GM06990 (cell line): ENCODE data around the gene LATS2.
"Not testable (repeated sequence)": the region's sequence is repeated elsewhere in the genome, so short reads cannot be mapped to it uniquely, and the experiment has no call there.

Experiments
- DNase-seq: peaks from one replicate; pipeline ENCODE4 v3.0.0-alpha.2; 2011; ENCODE audit not compliant: insufficient read length; ENCODE audit errors: extremely low read depth
- H3K27me3 ChIP-seq: replicated peaks from 2 replicates; pipeline ENCODE4 v1.6.0; 2011; ENCODE audit warnings: low read length; ENCODE audit not compliant: control insufficient read depth, insufficient read depth
- H3K36me3 ChIP-seq: 2 replicates; pipeline ENCODE4 v1.5.1; 2011; ENCODE audit warnings: low read length; ENCODE audit not compliant: control insufficient read depth, insufficient read depth
- H3K4me3 ChIP-seq: replicated peaks from 2 replicates; pipeline ENCODE4 v1.5.1; 2011; ENCODE audit warnings: low read depth, mild to moderate bottlenecking, control low read depth, low read length
- TF ChIP-seq, protein P1 (sequence below): IDR thresholded peaks from 2 replicates; pipeline ENCODE4 v1.5.1; 2011; ENCODE audit warnings: low read length, control low read depth, mild to moderate bottlenecking, inconsistent platforms; ENCODE audit not compliant: insufficient read depth, poor library complexity, severe bottlenecking

Gene LATS2

DNA sequence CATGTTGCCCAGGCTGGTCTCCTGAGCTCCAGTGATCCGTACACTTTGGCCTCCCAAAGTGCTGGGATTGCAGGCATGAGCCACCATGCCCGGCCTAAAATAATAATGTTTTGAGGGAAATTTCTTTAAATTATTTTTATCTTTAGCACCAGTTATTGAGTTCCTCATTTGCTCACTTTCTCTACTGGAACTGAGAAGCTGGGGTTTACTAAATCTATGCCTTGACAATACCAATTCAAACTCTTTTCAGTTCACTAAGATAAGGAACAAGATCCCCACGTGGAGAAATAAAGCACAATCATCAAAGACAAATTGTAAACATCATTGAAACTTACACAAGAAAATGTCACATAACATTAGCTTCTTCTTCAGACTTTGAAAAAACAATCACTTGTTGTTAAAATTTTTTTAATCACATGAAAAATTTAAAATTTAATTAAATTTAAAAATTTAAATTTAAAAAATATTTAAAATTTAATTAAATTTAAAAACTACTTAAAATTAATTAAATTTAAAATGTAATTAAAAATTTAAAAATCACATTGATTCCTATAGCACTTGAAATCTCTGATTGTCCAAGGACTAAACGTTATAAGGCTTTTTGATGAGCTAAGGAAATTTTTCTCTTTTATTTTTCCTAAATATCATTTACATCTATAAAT lies 133.7 kb downstream of the LATS2 start:
- TF ChIP-seq, protein P1, sequence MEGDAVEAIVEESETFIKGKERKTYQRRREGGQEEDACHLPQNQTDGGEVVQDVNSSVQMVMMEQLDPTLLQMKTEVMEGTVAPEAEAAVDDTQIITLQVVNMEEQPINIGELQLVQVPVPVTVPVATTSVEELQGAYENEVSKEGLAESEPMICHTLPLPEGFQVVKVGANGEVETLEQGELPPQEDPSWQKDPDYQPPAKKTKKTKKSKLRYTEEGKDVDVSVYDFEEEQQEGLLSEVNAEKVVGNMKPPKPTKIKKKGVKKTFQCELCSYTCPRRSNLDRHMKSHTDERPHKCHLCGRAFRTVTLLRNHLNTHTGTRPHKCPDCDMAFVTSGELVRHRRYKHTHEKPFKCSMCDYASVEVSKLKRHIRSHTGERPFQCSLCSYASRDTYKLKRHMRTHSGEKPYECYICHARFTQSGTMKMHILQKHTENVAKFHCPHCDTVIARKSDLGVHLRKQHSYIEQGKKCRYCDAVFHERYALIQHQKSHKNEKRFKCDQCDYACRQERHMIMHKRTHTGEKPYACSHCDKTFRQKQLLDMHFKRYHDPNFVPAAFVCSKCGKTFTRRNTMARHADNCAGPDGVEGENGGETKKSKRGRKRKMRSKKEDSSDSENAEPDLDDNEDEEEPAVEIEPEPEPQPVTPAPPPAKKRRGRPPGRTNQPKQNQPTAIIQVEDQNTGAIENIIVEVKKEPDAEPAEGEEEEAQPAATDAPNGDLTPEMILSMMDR: no peak
- Histone ChIP-seq H3K27me3 (no peaks in the 10 kb centered on the region), H3K36me3 (no peaks in the 10 kb centered on the region), H3K4me3 (no peak overlapping the region)
- no peak for DNase-seq

DNA sequence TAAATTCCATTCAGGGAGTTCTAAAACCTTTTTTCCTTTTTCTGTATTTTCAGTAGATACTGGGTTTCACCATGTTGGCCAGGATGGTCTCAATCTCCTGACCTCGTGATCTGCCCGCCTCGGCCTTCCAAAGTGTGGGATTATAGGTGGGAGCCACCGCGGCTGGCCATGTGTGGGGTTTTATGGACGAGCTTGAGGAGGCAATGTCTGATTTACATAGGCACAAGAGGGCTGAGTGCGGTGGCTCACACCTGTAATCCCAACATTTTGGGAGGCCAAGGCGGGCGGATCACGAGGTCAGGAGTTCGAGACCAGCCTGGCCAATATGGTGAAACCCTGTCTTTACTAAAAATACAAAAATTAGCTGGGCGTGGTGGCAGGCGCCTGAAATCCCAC lies 136.0 kb downstream of the LATS2 start:
- not testable (repeated sequence) for DNase-seq, H3K36me3 ChIP-seq, H3K4me3 ChIP-seq, H3K27me3 ChIP-seq

DNA sequence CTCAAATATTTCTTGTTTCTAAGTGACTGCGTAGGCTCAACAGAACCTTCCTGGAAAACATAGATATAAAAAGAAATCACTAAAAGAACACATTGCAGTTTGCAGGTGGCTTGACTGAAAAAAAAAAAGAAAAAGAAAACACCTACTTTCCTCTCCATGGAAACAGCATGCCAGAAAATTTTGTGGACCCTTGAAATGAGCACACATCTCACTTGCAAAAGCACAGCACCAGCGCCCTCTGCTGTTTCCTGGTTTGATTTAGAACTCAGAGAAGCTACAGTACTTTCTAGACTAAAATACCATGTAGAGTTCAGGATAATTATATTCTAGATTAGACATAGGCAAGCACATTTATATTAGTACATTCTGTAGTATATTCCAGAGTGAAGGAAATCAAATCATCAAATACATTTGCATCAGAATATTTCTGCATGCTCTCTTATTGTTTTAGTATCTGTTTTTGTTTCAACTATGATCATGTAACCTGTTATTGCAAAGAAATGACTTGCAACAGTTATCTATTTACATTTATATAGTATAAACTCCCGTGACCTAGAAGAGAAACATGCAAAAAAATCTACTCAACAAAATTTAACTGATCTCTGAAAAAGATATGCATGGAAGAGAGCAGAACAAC lies 136.5 kb downstream of the LATS2 start:
- TF ChIP-seq, protein P1: peak; percentile 78
- Histone ChIP-seq H3K4me3 (no peak overlapping the region), H3K36me3 (no peaks in the 10 kb centered on the region), H3K27me3 (no peaks in the 10 kb centered on the region)
- no peak for DNase-seq

DNA sequence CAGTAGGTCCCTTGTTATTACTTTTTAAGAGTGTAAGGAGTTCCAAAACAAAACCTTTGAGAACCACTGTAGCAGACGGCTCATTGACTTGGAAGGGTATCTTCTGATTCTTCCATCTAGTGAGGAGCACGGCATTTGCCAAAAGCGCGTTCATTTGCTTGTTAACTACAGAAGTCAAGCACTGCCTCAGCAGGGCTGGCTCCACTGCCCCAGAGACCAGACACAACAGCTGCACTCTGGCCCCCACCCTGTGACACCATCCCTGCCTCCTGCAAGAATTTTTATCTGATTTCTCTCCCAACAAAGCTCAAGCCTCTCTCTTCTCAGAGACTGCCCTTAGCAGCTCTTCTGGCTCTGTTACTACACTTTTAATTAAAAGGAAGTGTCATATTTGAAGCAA lies 138.1 kb downstream of the LATS2 start:
- no peak for DNase-seq
- TF ChIP-seq, protein P1: no peak

More for the DNA sequence above, 138.1 kb downstream of the LATS2 start:
- no peaks in the 10 kb centered on the region for H3K36me3 ChIP-seq
- no peaks in the 10 kb centered on the region for H3K27me3 ChIP-seq
- no peak overlapping the region for H3K4me3 ChIP-seq
